ENCODE measurements around the gene TBC1D21. TPM values are rescaled to one million over a fixed set of nuclear protein-coding genes. Genes with fewer than 3 reads are reported as not detected.

TBC1D21 gene
- total RNA-seq, 1 experiment from 2014 or later, result not detected

GRCh38 chr15:73904026-73904815 is 30.9 kb downstream of the TBC1D21 start:
- no peak overlapping the region for H3K27ac ChIP-seq (ENCODE audit: low read depth, low read length, poor library complexity, severe bottlenecking)
- no peak overlapping the region for H3K4me3 ChIP-seq (ENCODE audit: low read depth, low read length, poor library complexity, severe bottlenecking)
- no peaks in the 10 kb centered on the region for H3K4me1 ChIP-seq (ENCODE audit: insufficient read depth, low read length, poor library complexity, severe bottlenecking)
- BruUV-seq (replicated peaks), result no TSS peak
- intact Hi-C loops (cut with micrococcal nuclease; ENCODE audit: unreplicated experiment), result no loop called here
- no peak for TF ChIP-seq CTCF (conservative IDR thresholded peaks at IDR 0.05; ENCODE audit: low read depth, low read length)
- CTCF ChIA-PET, result no interaction called here
- H3K9me3 ChIP-seq (ENCODE audit: low read depth, low read length, poor library complexity, severe bottlenecking), result no peaks in the 10 kb centered on the region
- H3K27me3 ChIP-seq (replicated peaks; ENCODE audit: insufficient read depth, low read depth, low read length, poor library complexity), result no peaks in the 10 kb centered on the region
- no peaks in the 10 kb centered on the region for H3K36me3 ChIP-seq (ENCODE audit: insufficient read depth, low read length, poor library complexity, severe bottlenecking)
- DNase-seq (ENCODE audit: low spot score), result no peak
- POLR2A ChIA-PET (ENCODE audit: low non-redundant PET), result no interaction called here

GRCh38 chr15:73905225-73905827 is 32.0 kb downstream of the TBC1D21 start:
- Histone ChIP-seq H3K4me1 (ENCODE audit: insufficient read depth, low read length, poor library complexity, severe bottlenecking) (peaks cover 5% of the 10 kb centered on the region), H3K27ac (ENCODE audit: low read depth, low read length, poor library complexity, severe bottlenecking) (no peak overlapping the region), H3K9me3 (ENCODE audit: low read depth, low read length, poor library complexity, severe bottlenecking) (no peaks in the 10 kb centered on the region), H3K27me3 (replicated peaks; ENCODE audit: insufficient read depth, low read depth, low read length, poor library complexity) (no peaks in the 10 kb centered on the region), H3K4me3 (ENCODE audit: low read depth, low read length, poor library complexity, severe bottlenecking) (no peak overlapping the region), H3K36me3 (ENCODE audit: insufficient read depth, low read length, poor library complexity, severe bottlenecking) (no peaks in the 10 kb centered on the region)
- BruUV-seq (replicated peaks), result no TSS peak
- ChIA-PET CTCF (no interaction called here), POLR2A (ENCODE audit: low non-redundant PET) (no interaction called here)
- DNase-seq (ENCODE audit: low spot score), result no peak
- TF ChIP-seq CTCF (conservative IDR thresholded peaks at IDR 0.05; ENCODE audit: low read depth, low read length) (no peak), EZH2 (IDR thresholded peaks at IDR 0.05; ENCODE audit: borderline replicate concordance, low read depth, low read length, poor library complexity, severe bottlenecking) (no peak)
- intact Hi-C loops (cut with micrococcal nuclease; ENCODE audit: unreplicated experiment), result loop anchor here (5.0 kb wide), 1 partner anchor 598 kb away; no protein-coding TSS in a partner anchor

GRCh38 chr15:73906346-73907034 is 33.1 kb downstream of the TBC1D21 start:
- no peaks in the 10 kb centered on the region for H3K27me3 ChIP-seq (replicated peaks; ENCODE audit: insufficient read depth, low read depth, low read length, poor library complexity)
- no peak for DNase-seq (ENCODE audit: low spot score)
- POLR2A ChIA-PET (ENCODE audit: low non-redundant PET), result no interaction called here
- TF ChIP-seq EZH2 (IDR thresholded peaks at IDR 0.05; ENCODE audit: borderline replicate concordance, low read depth, low read length, poor library complexity, severe bottlenecking), result no peak
- TF ChIP-seq CTCF (conservative IDR thresholded peaks at IDR 0.05; ENCODE audit: low read depth, low read length), result no peak
- CTCF ChIA-PET, result interaction anchor here (0.6 to 1.2 kb wide), 4 partner anchors 9 to 34 kb away, joined by 3 to 6 read pairs (median 4); no protein-coding TSS in a partner anchor
- BruUV-seq (replicated peaks), result no TSS peak
- no peak overlapping the region for H3K4me3 ChIP-seq (ENCODE audit: low read depth, low read length, poor library complexity, severe bottlenecking)
- H3K36me3 ChIP-seq (ENCODE audit: insufficient read depth, low read length, poor library complexity, severe bottlenecking), result no peaks in the 10 kb centered on the region
- intact Hi-C loops (cut with micrococcal nuclease; ENCODE audit: unreplicated experiment), result loop anchor here (5.0 kb wide), 1 partner anchor 599 kb away; no protein-coding TSS in a partner anchor
- no peaks in the 10 kb centered on the region for H3K9me3 ChIP-seq (ENCODE audit: low read depth, low read length, poor library complexity, severe bottlenecking)
- no peak overlapping the region for H3K27ac ChIP-seq (ENCODE audit: low read depth, low read length, poor library complexity, severe bottlenecking)
- peaks cover 11% of the 10 kb centered on the region for H3K4me1 ChIP-seq (ENCODE audit: insufficient read depth, low read length, poor library complexity, severe bottlenecking)

Measured in A673 (cell line).